Measurements from ENCODE around the gene DSCAM. TPM values are rescaled to one million over a fixed set of nuclear protein-coding genes. Genes with fewer than 3 reads are reported as not detected.
"Not testable (repeated sequence)": the region's sequence is repeated elsewhere in the genome, so short reads cannot be mapped to it uniquely, and the experiment has no call there.

Gene DSCAM
- total and polyA plus RNA-seq, 5 donors: under 0.01 TPM; not detected in 4

DNA sequence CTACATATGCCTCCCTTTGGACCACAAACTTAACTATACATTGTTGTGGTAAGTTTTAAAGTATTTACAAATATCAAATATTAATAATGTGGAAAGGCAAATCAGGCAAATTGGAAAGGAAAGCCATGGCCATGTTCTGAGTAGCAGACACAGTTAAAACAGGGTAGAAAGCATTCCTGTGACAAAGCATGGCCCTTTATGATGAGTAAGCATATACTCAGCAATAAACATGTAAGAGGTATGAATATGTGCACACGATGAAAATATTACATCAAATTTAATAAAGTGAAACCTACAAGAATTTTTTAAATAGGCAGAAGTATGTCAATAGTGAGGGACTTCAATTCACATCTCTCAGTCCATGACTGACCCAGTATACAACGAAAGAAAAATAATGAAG lies 389.2 kb downstream of the DSCAM start:
- H3K4me1 ChIP-seq (ENCODE audit: control insufficient read depth, insufficient read depth, low read length): no peaks in the 10 kb centered on the region
- DNase-seq (no peak), ATAC-seq (no peak)
- intact Hi-C loops (cut with DNase I): no loop called here
- H3K9me3 ChIP-seq (ENCODE audit: control insufficient read depth, low read length): no peaks in the 10 kb centered on the region
- H3K27ac ChIP-seq (ENCODE audit: low read length): no peak overlapping the region
- 90% methylated on average over 2 of the region's 2 CpGs for WGBS
- H3K27me3 ChIP-seq (ENCODE audit: control insufficient read depth, insufficient read depth): no peaks in the 10 kb centered on the region
- H3K4me3 ChIP-seq (ENCODE audit: low read length): no peak overlapping the region

DNA sequence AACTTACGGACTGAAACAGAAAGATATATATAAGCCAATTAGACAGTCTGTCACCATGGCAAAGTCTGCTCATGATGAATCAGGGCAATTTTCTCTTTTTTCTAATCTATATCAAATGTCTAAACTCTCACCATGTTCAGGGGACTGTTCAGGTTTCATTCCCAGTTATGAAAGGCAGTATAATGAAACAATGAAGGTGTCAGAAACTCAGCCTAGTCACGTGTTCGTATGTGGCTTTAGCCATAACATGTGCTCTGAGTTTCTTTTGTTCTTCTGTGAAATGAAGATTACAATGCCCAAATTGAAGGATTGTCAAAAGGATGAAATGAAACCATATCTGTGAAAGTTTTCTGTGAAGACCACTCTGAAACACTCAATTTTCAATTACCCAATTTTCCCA lies 392.9 kb downstream of the DSCAM start:
- no peak for DNase-seq
- Histone ChIP-seq H3K4me3 (ENCODE audit: low read length) (no peak overlapping the region), H3K4me1 (ENCODE audit: control insufficient read depth, insufficient read depth, low read length) (no peaks in the 10 kb centered on the region), H3K27ac (ENCODE audit: low read length) (no peak overlapping the region), H3K9me3 (ENCODE audit: control insufficient read depth, low read length) (no peaks in the 10 kb centered on the region), H3K27me3 (ENCODE audit: control insufficient read depth, insufficient read depth) (no peaks in the 10 kb centered on the region)
- no peak for ATAC-seq
- intact Hi-C loops (cut with DNase I): no loop called here
- WGBS: 94% methylated on average over 3 of the region's 3 CpGs

DNA sequence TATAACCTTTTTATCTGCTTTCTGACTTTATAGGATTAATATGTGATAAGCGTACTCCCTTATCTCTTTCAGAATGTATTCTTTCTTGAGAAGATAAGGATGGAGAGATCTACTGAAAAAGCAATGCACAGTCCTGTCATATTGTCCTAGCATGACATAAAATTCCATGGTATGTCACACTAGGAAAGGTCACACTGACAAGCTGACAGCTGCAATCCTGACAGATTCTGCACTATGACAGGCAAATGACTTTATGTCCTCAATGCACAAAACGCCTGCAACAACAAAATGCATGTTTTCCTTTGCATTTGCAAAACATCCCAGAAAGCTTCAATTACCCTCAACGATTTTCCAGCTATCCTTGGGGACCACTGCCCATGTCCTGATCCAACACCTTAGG lies 393.8 kb downstream of the DSCAM start:
- H3K4me1 ChIP-seq (ENCODE audit: control insufficient read depth, insufficient read depth, low read length): no peaks in the 10 kb centered on the region
- no peak overlapping the region for H3K27ac ChIP-seq (ENCODE audit: low read length)
- no peaks in the 10 kb centered on the region for H3K27me3 ChIP-seq (ENCODE audit: control insufficient read depth, insufficient read depth)
- intact Hi-C loops (cut with DNase I): no loop called here
- H3K4me3 ChIP-seq (ENCODE audit: low read length): no peak overlapping the region
- no peaks in the 10 kb centered on the region for H3K9me3 ChIP-seq (ENCODE audit: control insufficient read depth, low read length)
- WGBS: 51% methylated on average over 3 of the region's 3 CpGs
- no peak for ATAC-seq
- no peak for DNase-seq

DNA sequence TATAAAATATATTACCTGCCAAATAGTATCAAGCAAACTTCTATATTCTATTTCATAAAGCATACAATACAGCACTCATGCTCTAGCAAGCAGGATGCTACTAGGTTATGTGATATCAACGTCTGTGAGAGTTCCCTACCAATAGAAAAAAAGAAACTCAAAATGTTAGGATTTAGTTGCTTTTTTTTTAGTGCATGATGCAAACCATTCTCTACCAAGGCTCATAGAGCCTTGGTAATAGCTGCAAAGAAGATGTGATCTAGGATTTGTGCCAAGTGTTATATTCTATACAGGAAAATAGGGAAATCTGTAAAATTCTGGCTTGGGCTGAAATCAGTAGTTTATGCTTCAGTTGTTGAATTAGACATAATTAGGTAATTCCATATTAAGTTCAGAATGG lies 394.4 kb downstream of the DSCAM start:
- H3K27me3 ChIP-seq (ENCODE audit: control insufficient read depth, insufficient read depth): no peaks in the 10 kb centered on the region
- no peak overlapping the region for H3K4me3 ChIP-seq (ENCODE audit: low read length)
- 47% methylated on average over 1 of the region's 1 CpG for WGBS
- no peaks in the 10 kb centered on the region for H3K9me3 ChIP-seq (ENCODE audit: control insufficient read depth, low read length)
- ATAC-seq (no peak), DNase-seq (no peak)
- H3K4me1 ChIP-seq (ENCODE audit: control insufficient read depth, insufficient read depth, low read length): no peaks in the 10 kb centered on the region
- intact Hi-C loops (cut with DNase I): no loop called here
- H3K27ac ChIP-seq (ENCODE audit: low read length): no peak overlapping the region

DNA sequence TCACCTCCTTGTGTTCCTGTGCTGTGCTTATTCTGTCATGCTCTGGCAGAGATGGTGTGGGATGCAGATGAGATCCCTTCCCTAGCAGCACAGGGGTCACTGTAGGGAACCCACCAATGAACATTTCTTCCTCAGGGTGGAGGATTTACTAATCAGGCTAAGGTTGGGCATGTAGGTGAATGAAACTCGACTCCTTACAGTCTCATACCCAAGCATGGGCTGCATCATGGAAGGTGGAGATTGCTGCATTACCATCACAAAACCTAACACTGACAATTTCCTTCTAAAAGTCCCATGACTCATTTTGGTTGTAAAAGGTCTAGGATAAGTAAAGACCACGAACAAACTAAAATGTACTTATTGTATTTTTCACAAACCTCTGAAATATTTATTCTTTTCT lies 399.9 kb downstream of the DSCAM start:
- DNase-seq: no peak
- Histone ChIP-seq H3K27ac (ENCODE audit: low read length) (no peak overlapping the region), H3K27me3 (ENCODE audit: control insufficient read depth, insufficient read depth) (no peaks in the 10 kb centered on the region), H3K4me1 (ENCODE audit: control insufficient read depth, insufficient read depth, low read length) (no peaks in the 10 kb centered on the region), H3K9me3 (ENCODE audit: control insufficient read depth, low read length) (no peaks in the 10 kb centered on the region), H3K4me3 (ENCODE audit: low read length) (no peak overlapping the region)
- intact Hi-C loops (cut with DNase I): no loop called here
- no peak for ATAC-seq
- 61% methylated on average over 2 of the region's 2 CpGs for WGBS

DNA sequence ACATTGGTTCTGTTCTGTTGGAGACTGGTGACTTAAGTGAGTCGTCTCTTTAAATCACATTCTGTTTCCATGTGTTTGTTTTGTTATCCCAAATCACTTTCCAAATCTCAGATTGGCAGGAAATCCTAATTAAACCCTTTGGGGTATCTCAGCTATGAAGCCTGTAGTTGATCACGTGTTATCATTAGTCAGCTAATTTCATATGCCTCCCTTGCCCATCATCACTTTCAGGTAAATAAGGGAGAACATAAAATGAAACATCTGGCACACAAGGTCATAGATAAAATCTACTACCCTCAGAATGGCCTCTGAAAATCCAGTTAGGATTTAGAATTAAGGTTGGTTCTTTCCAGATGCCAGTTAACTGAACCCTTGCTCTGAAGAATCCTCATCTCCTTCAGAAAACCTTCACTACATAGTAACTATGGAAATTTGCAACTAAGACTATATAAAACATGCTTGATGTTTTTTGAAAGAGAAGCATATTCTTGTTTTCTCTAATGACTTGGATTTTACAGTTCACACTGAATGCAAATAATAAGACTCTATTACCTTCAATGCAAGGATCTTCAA lies 401.5 kb downstream of the DSCAM start:
- H3K4me1 ChIP-seq (ENCODE audit: control insufficient read depth, insufficient read depth, low read length): no peaks in the 10 kb centered on the region
- WGBS: 45% methylated on average over 2 of the region's 2 CpGs
- DNase-seq: no peak
- no peak overlapping the region for H3K4me3 ChIP-seq (ENCODE audit: low read length)
- H3K27ac ChIP-seq (ENCODE audit: low read length): no peak overlapping the region
- H3K9me3 ChIP-seq (ENCODE audit: control insufficient read depth, low read length): no peaks in the 10 kb centered on the region
- intact Hi-C loops (cut with DNase I): no loop called here
- no peak for ATAC-seq
- no peaks in the 10 kb centered on the region for H3K27me3 ChIP-seq (ENCODE audit: control insufficient read depth, insufficient read depth)

DNA sequence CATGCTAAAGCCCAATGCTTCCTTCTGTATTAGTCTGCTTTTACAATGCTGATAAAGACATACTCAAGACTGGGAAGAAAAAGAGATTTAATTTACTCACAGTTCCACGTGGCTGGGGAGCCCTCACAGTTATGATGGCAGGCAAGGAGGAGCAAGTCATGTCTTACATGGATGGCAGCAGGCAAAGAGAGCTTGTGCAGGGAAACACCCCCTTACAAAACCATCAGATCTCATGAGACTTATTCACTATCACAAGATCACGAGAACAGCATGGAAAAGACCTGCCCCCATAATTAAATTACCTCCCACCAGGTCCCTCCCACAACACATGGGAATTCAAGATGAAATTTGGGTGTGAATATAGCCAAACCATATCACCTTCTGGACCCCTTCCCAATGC lies 407.4 kb downstream of the DSCAM start:
- H3K9me3 ChIP-seq (ENCODE audit: control insufficient read depth, low read length); H3K27me3 ChIP-seq (ENCODE audit: control insufficient read depth, insufficient read depth); intact Hi-C loops (cut with DNase I); H3K4me1 ChIP-seq (ENCODE audit: control insufficient read depth, insufficient read depth, low read length); ATAC-seq; H3K27ac ChIP-seq (ENCODE audit: low read length); H3K4me3 ChIP-seq (ENCODE audit: low read length); DNase-seq: not testable (repeated sequence)
- WGBS: 40% methylated on average over 2 of the region's 2 CpGs

DNA sequence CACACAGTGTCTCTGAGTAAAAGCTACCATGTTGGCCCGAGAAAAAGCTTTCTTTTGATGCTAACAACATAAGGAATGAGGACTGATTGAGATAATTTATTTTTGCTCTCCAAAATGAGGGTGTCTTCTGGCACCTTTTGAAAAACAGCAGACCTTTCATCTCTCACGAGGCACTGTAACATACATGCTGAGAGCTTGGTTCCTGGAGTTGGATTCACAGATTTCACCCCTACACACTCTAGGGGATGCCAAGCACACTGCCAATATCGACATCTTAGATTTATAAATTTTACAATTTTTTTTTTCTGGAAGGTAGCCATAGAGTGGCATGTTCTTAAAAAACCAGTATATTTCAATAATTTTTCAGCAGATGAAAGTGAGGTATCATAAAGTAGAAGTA lies 408.3 kb downstream of the DSCAM start:
- Histone ChIP-seq H3K4me3 (ENCODE audit: low read length) (no peak overlapping the region), H3K27ac (ENCODE audit: low read length) (no peak overlapping the region), H3K9me3 (ENCODE audit: control insufficient read depth, low read length) (no peaks in the 10 kb centered on the region), H3K27me3 (ENCODE audit: control insufficient read depth, insufficient read depth) (no peaks in the 10 kb centered on the region), H3K4me1 (ENCODE audit: control insufficient read depth, insufficient read depth, low read length) (no peaks in the 10 kb centered on the region)
- no peak for ATAC-seq
- intact Hi-C loops (cut with DNase I): no loop called here
- WGBS: 77% methylated on average over 3 of the region's 3 CpGs
- no peak for DNase-seq

DNA sequence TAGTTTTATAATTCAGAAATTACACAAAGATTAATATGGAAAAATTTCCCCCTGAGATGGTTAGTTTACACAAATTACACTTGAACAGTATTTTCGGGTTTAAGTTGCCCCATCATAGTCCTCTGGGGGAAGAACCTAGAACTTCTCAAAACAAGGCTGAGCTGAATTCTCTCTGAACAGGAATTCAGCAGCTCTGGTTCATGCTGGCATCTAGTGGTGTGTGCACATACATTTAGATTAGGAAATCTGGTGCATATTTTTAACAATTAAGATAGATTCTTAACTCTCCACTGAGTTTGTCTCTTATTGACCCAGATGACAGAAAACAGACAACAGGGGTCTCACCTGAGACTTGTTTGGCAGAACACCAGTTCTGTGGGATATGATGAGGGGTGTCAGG lies 410.7 kb downstream of the DSCAM start:
- 72% methylated on average over 1 of the region's 1 CpG for WGBS
- H3K27me3 ChIP-seq (ENCODE audit: control insufficient read depth, insufficient read depth): no peaks in the 10 kb centered on the region
- no peaks in the 10 kb centered on the region for H3K4me1 ChIP-seq (ENCODE audit: control insufficient read depth, insufficient read depth, low read length)
- DNase-seq: no peak
- intact Hi-C loops (cut with DNase I): no loop called here
- H3K4me3 ChIP-seq (ENCODE audit: low read length): no peak overlapping the region
- H3K9me3 ChIP-seq (ENCODE audit: control insufficient read depth, low read length): no peaks in the 10 kb centered on the region
- no peak overlapping the region for H3K27ac ChIP-seq (ENCODE audit: low read length)
- ATAC-seq: no peak

DNA sequence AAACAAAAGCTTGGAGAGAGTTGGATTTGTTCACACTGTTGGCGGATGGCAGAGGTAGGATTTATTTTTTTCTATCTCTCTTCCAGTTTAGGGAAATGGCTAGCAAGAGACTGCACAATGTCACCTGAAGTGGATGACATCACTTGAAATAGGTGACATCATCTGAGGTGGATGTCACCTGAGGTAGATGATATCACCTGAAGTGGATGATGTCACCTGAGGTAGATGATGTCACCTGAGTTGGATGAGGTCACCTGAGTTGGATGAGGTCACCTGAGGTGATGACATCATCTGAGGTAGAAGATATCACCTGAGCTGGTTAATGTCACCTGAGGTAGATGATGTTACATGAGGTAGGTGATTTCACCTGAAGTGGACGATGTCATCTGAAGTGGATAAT lies 413.4 kb downstream of the DSCAM start:
- ATAC-seq (no peak), DNase-seq (no peak)
- Histone ChIP-seq H3K27me3 (ENCODE audit: control insufficient read depth, insufficient read depth) (no peaks in the 10 kb centered on the region), H3K4me3 (ENCODE audit: low read length) (no peak overlapping the region), H3K9me3 (ENCODE audit: control insufficient read depth, low read length) (no peaks in the 10 kb centered on the region), H3K4me1 (ENCODE audit: control insufficient read depth, insufficient read depth, low read length) (no peaks in the 10 kb centered on the region), H3K27ac (ENCODE audit: low read length) (no peak overlapping the region)
- WGBS: 95% methylated on average over 2 of the region's 2 CpGs
- intact Hi-C loops (cut with DNase I): no loop called here

DNA sequence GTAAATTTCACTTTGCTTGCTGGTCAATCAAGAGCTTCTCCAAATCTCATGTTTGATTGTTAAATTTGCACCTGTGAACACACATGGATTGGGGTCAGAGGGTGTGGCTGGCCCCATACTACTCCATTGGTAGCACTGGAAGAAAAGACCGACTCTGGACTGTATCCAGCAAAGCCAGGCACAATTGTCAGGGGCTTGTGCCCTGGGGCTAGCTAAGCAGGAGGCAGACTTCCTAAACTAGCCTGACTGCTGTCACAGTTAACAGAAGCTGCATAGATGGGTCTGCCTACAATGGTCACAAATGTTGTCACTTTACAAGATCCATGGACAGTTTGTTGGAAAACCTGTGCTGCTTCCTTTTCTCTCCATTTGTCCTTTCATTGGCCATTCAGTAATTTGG lies 421.0 kb downstream of the DSCAM start:
- DNase-seq: no peak
- 29% methylated on average over 1 of the region's 1 CpG for WGBS
- Histone ChIP-seq H3K27ac (ENCODE audit: low read length) (no peak overlapping the region), H3K9me3 (ENCODE audit: control insufficient read depth, low read length) (no peaks in the 10 kb centered on the region), H3K4me1 (ENCODE audit: control insufficient read depth, insufficient read depth, low read length) (no peaks in the 10 kb centered on the region), H3K4me3 (ENCODE audit: low read length) (no peak overlapping the region), H3K27me3 (ENCODE audit: control insufficient read depth, insufficient read depth) (no peaks in the 10 kb centered on the region)
- intact Hi-C loops (cut with DNase I): no loop called here
- no peak for ATAC-seq

DNA sequence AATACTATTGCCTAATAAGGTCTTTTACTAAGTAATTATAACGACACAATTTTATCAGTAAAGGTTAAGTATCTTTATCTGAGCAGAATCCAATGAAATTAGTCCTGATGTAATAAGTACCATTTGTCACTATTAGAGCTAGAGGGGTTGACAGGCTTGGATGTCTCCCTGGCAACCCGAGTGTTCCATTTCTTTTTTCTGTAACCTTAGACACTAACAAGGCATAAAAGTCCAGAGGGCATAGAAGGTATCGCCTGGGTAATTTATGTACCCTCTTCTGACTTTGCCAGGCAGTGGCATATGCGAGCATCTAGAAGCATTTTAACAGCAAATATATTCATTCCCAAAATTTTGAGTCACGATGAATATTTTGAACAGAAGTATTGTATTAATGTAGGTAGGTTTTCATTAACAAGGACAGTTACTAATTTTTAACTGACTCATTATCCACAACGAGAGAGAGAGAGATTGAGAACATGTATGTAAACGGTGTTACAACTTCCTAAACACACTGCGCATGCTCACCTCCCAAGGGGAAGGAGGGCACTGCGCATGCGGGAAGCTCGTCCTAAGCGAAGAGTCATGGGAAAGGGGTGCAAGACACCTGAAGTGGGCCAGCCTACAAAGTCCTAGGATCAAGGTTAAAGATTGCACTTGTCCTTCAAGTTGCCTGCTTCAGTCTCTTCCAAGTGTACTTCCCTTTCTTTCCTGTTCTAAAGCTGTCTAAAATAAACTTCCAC lies 423.9 kb downstream of the DSCAM start:
- no peaks in the 10 kb centered on the region for H3K9me3 ChIP-seq (ENCODE audit: control insufficient read depth, low read length)
- no peak for DNase-seq
- intact Hi-C loops (cut with DNase I): no loop called here
- no peak overlapping the region for H3K27ac ChIP-seq (ENCODE audit: low read length)
- no peaks in the 10 kb centered on the region for H3K4me1 ChIP-seq (ENCODE audit: control insufficient read depth, insufficient read depth, low read length)
- no peaks in the 10 kb centered on the region for H3K27me3 ChIP-seq (ENCODE audit: control insufficient read depth, insufficient read depth)
- WGBS: 79% methylated on average over 12 of the region's 12 CpGs
- no peak for ATAC-seq
- no peak overlapping the region for H3K4me3 ChIP-seq (ENCODE audit: low read length)

All from right cardiac atrium (tissue), 5 donors.